Measurements from ENCODE around the gene ALDH18A1.

ALDH18A1 gene

GRCh38 chr10:95579292-95579691, 77.2 kb downstream of the ALDH18A1 start:
- no peak for DNase-seq (ENCODE audit: low read depth)

DNA sequence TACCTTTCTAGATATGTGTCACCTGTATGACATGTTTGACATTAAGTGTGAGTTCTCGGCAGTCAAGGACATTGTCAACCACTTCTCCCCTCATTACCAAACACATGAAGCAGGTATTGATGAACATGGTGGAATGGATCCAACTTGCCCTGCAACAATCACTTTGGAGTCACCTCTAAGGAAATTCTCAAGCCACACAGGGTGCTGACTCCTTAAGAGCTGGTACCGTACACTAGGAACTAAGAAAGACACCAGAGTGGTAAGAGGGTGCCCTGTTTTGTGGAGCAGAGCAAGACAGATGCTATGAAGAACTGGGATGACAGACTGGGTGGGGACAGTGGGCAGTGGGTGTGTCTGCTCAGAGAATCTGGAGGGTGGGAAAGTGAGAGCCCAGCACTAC, 77.9 kb downstream of the ALDH18A1 start:
- DNase-seq (ENCODE audit: low read depth): no peak

DNA sequence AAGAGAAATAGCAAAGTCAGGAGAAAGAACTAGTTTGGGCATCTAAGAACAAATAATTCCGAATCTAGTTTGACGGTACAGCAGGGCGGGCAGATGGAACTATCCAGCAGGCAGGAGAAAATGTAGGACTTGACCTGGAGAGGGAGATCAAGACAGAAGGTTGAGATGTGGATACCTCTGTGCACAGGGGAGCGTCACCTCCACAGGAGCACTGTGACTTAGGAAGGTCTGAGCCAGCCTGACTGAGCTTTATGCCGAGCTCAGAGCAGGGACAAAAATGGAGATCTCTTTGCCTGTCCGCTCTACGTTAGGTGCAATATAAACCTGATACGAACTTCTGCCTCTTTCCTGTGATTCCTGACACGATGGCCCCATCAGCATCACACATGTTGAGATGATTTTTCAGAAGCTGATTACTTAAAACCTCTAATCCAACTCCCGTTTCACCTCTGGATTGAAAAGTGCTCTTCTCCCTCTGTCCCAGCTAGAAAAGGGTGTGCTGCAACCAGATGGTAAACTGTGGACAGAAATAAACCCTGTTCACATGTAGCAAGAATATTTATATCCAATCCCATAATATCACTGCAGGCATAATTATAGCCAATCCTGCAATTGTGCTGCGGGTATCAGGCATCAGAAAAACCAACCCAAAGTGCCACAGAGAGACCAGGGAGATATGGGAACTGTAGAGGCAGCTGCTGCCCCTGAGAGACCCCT, 81.7 kb downstream of the ALDH18A1 start:
- DNase-seq (ENCODE audit: low read depth): no peak

GRCh38 chr10:95573964-95574604, 82.4 kb downstream of the ALDH18A1 start:
- no peak for DNase-seq (ENCODE audit: low read depth)

- no peak for DNase-seq (ENCODE audit: low read depth)
Observed at GRCh38 chr10:95573527-95573926, 83.0 kb downstream of the ALDH18A1 start.

GRCh38 chr10:95572131-95572820, 84.2 kb downstream of the ALDH18A1 start:
- DNase-seq (ENCODE audit: low read depth): no peak

DNA sequence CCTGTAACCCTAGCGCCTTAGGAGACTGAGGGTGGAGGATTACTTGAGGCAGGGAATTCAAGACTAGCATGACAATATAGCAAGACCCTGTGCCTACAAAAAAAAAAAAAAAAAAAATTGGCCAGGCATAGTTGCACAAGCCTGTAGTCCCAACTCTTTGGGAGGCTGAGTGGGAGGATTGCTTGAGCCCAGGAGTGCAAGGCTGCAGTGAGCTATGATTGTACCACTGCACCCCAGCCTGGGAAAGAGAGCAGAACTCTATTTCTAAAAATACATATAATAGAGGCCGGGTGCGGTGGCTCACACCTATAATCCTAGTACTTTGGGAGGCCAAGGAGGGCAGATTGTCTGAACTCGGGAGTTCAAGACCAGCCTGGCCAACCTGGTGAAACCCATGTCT, 85.1 kb downstream of the ALDH18A1 start:
- DNase-seq (ENCODE audit: low read depth): no peak

GRCh38 chr10:95569368-95569767, 87.1 kb downstream of the ALDH18A1 start:
- no peak for DNase-seq (ENCODE audit: low read depth)

GRCh38 chr10:95567903-95568630, 88.4 kb downstream of the ALDH18A1 start:
- no peak for DNase-seq (ENCODE audit: low read depth)

DNA sequence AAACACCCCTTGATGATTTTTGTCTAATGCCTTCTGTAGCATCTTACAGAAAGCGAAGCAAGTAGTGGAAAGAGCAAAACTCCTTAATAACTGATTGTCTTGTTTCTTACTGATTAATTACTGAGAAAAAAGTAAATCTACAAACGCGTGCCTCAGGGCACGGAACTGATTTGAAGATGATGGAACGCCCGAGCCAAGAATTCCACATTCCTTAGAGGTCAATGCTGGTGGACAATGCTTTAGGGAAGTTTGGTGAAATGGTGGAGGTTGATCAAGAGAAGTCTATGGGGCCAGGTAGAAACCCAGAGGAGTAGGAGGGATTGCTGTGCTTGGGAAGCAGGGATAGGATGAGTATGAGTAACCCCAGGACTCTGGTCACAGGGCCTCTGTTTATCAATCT, 90.4 kb downstream of the ALDH18A1 start:
- DNase-seq (ENCODE audit: low read depth): no peak

DNA sequence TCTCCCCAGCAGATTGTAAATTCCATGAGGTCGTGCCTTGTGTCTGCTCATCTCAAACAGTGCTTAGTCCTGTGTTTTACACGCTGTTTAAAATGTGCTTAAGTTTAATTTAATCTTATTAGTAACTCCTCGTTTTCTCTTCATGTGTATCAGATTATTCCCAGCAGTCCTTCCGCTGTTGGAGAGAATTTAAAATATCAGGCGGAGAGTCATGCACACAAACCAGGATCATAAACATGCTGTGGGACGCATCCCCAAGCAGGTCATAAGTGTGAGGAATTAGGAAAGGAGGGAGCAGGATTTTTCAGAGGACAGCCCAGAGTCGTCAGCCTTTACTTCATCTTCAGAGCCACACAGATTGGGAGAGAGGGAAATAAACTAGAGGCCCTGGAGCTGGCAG, 91.2 kb downstream of the ALDH18A1 start:
- DNase-seq (ENCODE audit: low read depth): no peak

DNA sequence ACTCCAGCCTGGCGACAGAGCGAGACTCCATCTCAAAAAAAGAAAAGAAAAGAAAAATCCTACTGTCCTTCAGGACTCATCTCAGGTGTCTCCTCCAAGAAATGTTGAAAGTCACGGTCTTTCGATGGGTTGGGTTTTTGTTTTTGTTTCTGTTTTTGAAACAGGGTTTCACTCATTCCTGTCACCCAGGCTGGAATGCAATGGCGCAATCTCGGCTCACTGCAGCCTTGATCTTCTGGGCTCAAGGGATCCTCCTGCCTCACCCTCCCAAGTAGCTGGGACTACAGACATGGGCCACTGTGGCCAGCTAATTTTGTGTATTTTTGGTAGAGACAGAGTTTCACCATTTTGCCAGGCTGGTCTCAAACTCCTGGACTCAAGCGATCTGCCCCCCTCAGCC, 92.2 kb downstream of the ALDH18A1 start:
- DNase-seq (ENCODE audit: low read depth): no peak

DNA sequence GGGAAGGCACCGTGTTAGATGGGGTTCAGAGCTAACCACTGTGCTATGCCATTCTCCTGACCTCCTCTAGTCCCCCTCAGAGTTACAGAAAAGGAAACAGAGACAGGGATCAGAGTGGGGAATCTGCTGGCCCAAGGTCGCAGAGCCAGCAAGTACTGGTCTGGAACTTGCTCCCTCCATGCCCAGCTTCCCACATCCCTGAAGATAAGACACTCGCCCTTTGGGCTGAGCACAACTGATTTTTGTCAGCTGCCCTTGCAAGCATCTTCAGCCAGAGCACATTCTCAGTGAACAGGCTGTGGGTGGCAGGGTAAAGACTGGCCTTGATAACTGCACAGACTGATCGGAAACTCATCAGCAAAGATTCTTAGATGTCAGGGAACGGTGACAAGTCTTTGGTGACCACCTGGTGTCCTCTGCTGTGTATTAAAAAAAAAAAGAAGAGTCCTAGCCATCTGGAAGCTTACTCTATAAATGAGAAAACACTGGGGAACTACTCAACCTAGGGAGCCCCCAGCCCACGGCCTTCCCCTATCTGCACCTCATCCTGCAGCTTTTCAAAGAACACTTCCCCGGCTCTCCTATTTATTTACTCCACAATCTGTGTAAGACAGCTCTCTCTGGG, 94.1 kb downstream of the ALDH18A1 start:
- no peak for DNase-seq (ENCODE audit: low read depth)

DNA sequence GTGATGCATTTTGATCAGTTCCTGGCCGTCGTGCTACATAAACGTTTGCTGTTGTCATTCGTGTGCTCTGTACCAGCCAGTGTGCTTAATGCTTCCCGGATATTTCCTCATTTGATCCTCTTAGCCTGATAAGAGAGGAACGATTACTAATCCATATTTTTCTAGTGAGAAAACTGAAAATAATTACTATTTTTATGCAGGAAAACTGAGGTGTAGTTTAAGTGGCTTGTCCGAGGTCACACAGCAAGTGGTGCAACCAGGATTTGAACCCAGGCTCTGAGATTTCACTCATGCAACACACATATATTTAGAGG, 94.7 kb downstream of the ALDH18A1 start:
- DNase-seq (ENCODE audit: low read depth): no peak

DNA sequence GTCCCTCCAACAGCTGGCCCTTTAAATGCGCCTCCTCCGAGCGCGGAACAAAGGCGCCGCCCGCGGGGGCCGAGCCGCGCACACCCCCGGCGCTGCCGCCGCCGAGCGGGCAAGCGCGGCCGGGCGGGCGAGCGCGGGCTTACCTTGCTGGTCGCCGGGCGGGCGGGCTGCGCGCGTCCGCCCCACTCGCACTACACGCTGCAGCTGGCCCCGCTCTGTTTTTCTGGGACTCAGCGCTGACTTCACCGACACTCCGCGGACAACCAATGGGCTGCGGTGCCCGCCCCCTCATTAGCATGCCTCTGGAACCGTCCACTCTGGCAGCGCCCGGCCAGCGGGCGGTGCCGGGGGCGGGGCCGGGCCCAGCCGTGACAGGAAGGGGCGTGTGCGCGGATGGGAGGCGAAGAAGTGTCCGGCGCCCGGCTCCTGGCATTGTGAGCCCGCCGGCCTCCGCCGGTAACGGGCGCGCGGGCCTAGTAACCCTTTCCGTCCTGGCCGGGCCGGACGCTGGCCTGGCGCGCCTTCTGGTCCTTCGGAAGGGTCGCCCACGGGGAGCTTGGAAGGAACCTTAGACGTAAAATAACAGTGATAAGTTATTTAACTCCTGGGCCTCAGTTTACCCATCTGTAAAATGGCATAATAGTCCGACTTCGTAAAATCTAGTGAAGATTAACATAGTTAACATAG, 95.2 kb downstream of the ALDH18A1 start, which contains the start of gene SORBS1:
SORBS1 (minus strand) TSS at position 195 of the 687 bp plus-strand sequence. CDS start 120,236 bp downstream, outside the sequence.
- peak; percentile 61 for DNase-seq (ENCODE audit: low read depth)

DNA sequence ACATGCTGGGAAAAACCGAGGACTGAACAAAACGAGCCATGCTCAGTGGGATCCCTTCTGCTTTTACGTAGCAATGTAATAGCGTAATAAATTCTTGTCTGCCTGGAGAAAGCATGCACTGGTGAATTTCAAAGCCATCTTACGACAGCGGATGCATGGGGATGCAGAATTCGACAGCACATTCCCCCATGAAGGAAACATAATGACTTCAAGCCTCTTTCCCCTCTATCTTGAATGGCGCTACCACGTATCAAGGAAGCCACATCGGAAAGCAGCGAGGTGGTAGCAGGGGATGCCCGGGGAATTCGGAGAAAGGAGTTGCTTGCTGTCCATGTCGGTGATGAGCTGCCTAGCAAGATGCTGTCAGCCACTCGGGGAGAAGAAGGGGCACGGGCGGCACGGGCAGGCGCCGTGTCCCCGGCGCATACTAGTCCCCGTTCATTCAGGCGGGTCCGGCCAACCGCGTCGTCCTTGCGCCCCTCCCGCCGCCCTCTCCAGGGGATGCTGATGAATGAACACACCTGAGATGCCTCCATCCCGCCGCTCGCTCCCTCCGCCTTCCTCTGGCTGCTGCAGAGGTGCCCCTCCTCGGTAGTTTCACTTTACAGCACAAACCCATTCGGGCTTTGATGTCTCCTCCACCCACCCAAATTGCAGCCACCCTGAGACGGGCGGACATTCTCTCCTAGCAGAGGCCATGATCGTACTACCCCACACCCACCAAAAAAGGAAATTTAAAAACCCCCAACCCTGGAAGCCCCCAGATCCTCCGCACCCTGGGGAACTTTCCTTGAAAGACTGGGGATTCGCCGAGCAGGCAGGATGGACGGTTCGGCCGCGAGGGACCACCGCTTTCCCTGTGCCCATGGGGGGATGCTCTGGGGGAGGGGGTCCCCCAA, 96.0 kb downstream of the ALDH18A1 start:
- no peak for DNase-seq (ENCODE audit: low read depth)

- no peak for DNase-seq (ENCODE audit: low read depth)
Observed at GRCh38 chr10:95559896-95560277, 96.6 kb downstream of the ALDH18A1 start.

DNA sequence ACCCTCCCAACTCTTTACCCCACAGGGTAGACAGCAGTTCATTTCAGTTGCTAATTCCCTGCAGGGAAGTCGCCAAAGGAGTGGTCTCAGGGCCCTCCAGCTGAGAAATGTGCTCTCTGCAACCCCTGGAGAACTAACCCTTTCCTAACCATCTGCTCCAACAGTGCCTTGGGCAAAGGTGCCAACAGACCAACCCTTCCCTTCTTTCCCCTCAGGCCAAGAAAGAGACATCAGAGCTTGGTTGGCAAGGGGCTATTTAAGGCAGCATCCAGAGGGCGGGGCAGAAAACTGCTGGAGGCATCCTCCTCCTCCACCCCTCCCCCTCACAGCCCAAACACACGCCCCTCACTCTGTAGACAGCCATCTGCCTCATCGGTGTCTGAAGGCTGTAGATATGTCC, 97.0 kb downstream of the ALDH18A1 start:
- no peak for DNase-seq (ENCODE audit: low read depth)

DNA sequence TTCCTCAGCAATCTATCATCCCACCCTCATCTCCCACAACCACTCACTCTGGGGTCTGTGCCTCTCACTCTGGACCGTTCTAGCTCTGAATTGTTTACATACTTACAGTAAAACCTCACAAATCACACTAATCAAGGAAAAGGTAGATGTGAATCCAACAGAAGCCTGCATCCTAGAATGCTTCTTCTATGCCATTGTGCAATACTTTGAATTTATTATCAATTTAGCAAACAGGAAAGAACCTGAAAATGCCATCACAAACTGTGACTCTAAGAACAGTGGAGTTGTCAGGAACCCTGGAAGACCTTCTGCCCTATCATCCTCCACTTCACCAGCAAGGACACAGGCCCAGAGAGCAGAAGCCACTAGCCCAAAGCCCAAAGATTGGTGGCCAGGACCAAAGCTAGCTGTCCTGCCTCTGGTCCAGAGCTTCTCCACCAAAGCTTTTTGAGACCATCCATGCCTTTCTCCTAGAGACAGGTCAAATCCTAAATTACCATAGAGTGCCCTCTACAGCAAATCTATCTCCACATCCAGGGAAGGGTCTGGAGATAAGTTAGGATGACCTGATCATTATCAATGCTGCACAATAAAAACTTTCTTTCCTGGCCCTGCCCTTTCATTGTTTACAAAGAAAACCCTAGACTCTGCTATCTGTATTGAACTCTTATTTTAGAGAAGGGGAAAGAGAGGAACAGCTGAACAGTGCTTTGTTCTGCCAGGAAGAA, 97.8 kb downstream of the ALDH18A1 start:
- no peak for DNase-seq (ENCODE audit: low read depth)

Measured in GM04503 (cell line).